ENCODE measurements around the gene HSPA4L.

GRCh38 chr4:127857641-127858040 lies 75.5 kb downstream of the HSPA4L start:
- TF ChIP-seq CTCF (IDR thresholded peaks at IDR 0.05; ENCODE audit: insufficient read depth, low read length, poor library complexity, severe bottlenecking) (no peak), EZH2phosphoT487 (conservative IDR thresholded peaks at IDR 0.05; ENCODE audit: low read length) (no peak)
